Neural cell (in vitro differentiated cells): ENCODE results near the gene SEPTIN5. TPM values are rescaled to one million over a fixed set of nuclear protein-coding genes. Genes with fewer than 3 reads are reported as not detected.

Source experiments
- H2AFZ ChIP-seq: fragments of 200-600, 300-800 bp; sonication (generic), shearing (Covaris generic); 2 replicates; pipeline ENCODE4 v1.6.0; 2014; ENCODE audit warnings: low read depth, mild to moderate bottlenecking, antibody characterized with exemption, low read length, moderate library complexity
- H3F3A ChIP-seq: fragments of 200-600 bp; shearing (Covaris generic); 2 replicates; pipeline ENCODE4 v1.6.1; 2016; ENCODE audit warnings: mild to moderate bottlenecking, moderate library complexity, mixed read lengths, antibody characterized with exemption, low read length; ENCODE audit not compliant: insufficient read depth, poor library complexity, severe bottlenecking
- H3K27ac ChIP-seq: fragments of 200-600, 300-800 bp; sonication (generic), shearing (Covaris generic); 2 replicates; pipeline ENCODE4 v1.5.1; 2014; ENCODE audit warnings: mild to moderate bottlenecking, low read length, moderate library complexity
- H3K27me3 ChIP-seq: fragments of 300-800, 200-600 bp; sonication (generic), shearing (Covaris generic); 2 replicates; pipeline ENCODE4 v1.6.0; 2014; ENCODE audit warnings: mild to moderate bottlenecking, low read depth, low read length, moderate library complexity; ENCODE audit not compliant: insufficient read depth
- H3K36me3 ChIP-seq: fragments of 300-800, 200-600 bp; sonication (generic), shearing (Covaris generic); 2 replicates; pipeline ENCODE4 v1.5.1; 2014; ENCODE audit warnings: mild to moderate bottlenecking, antibody characterized with exemption, low read length, moderate library complexity; ENCODE audit not compliant: insufficient read depth
- H3K4me2 ChIP-seq: fragments of 300-800, 200-600 bp; sonication (generic), shearing (Covaris generic); 2 replicates; pipeline ENCODE4 v1.6.0; 2014; ENCODE audit warnings: mild to moderate bottlenecking, low read length
- H3K4me3 ChIP-seq: fragments of 300-800, 200-600 bp; sonication (generic), shearing (Covaris generic); 2 replicates; pipeline ENCODE4 v1.5.1; 2014; ENCODE audit warnings: mild to moderate bottlenecking, low read length, moderate library complexity
- H3K79me2 ChIP-seq: fragments of 200-600 bp; shearing (Covaris generic); replicated peaks from 2 replicates; pipeline ENCODE4 v1.6.0; 2014; ENCODE audit warnings: mild to moderate bottlenecking, low read length, moderate library complexity; ENCODE audit not compliant: insufficient read depth
- H3K9ac ChIP-seq: fragments of 300-800, 200-600 bp; sonication (generic), shearing (Covaris generic); 2 replicates; pipeline ENCODE4 v1.6.1; 2016; ENCODE audit warnings: mild to moderate bottlenecking, low read length, mixed read lengths
- H3K9me2 ChIP-seq: fragments of 200-600 bp; shearing (Covaris generic); 2 replicates; pipeline ENCODE4 v1.6.1; 2016; ENCODE audit warnings: mild to moderate bottlenecking, low read length, mixed read lengths; ENCODE audit not compliant: insufficient read depth
- H3K9me3 ChIP-seq: fragments of 200-600, 300-800 bp; sonication (generic), shearing (Covaris generic); 2 replicates; pipeline ENCODE4 v1.6.1; 2016; ENCODE audit warnings: mild to moderate bottlenecking, mixed run types, low read length, moderate library complexity, mixed read lengths
- H4K20me1 ChIP-seq: fragments of 200-600 bp; shearing (Covaris generic); 2 replicates; pipeline ENCODE4 v1.6.1; 2016; ENCODE audit warnings: mild to moderate bottlenecking, mixed run types; ENCODE audit not compliant: insufficient read depth
- EP300 ChIP-seq: fragments of 450-650 bp; conservative IDR thresholded peaks from 2 replicates; pipeline ENCODE4 v1.6.1; 2014; ENCODE audit warnings: antibody characterized with exemption, mild to moderate bottlenecking, moderate library complexity; ENCODE audit not compliant: poor library complexity, severe bottlenecking
- EZH2 ChIP-seq: fragments of 200-600, 300-800 bp; shearing (Covaris generic), sonication (generic); IDR thresholded peaks from 2 replicates; pipeline ENCODE4 v1.6.1; 2014; ENCODE audit warnings: antibody characterized with exemption, low read length, borderline replicate concordance, mild to moderate bottlenecking; ENCODE audit not compliant: insufficient read depth, poor library complexity, severe bottlenecking
- MXI1 ChIP-seq: fragments of 450-650 bp; conservative IDR thresholded peaks from 2 replicates; pipeline ENCODE4 v1.6.1; 2014; ENCODE audit warnings: antibody characterized with exemption, mild to moderate bottlenecking; ENCODE audit not compliant: poor library complexity, severe bottlenecking
- POLR2AphosphoS5 ChIP-seq: IDR thresholded peaks from 2 replicates; pipeline ENCODE4 v1.6.1; 2012
- RAD21 ChIP-seq: fragments of 450-650 bp; conservative IDR thresholded peaks from 2 replicates; pipeline ENCODE4 v1.6.1; 2014; ENCODE audit warnings: antibody characterized with exemption, mild to moderate bottlenecking, moderate library complexity
- SMC3 ChIP-seq: fragments of 450-650 bp; conservative IDR thresholded peaks from 2 replicates; pipeline ENCODE4 v1.6.1; 2014; ENCODE audit warnings: antibody characterized with exemption, mild to moderate bottlenecking, moderate library complexity; ENCODE audit not compliant: poor library complexity
- TAF1 ChIP-seq: IDR thresholded peaks from 2 replicates; pipeline ENCODE4 v1.6.1; 2012; ENCODE audit warnings: low read depth
- polyA plus RNA-seq: library from polyadenylated mRNA; depleted of rRNA; stranded (reverse); fragments of >200 nt; gene quantifications from 2 replicates; pipeline ENCODE4 v1.2.3, GENCODE V29; 2014
- TF ChIP-seq, protein P1 (sequence below): fragments of 450-650 bp; IDR thresholded peaks from 2 replicates; pipeline ENCODE4 v1.5.1; 2014; ENCODE audit warnings: antibody characterized with exemption, mild to moderate bottlenecking, moderate library complexity; ENCODE audit not compliant: poor library complexity, severe bottlenecking
- TF ChIP-seq, protein P2 (sequence below): IDR thresholded peaks from 2 replicates; pipeline ENCODE4 v1.6.1; 2012; ENCODE audit warnings: borderline replicate concordance

Gene SEPTIN5
- polyA plus RNA-seq, 1 donor from 2014 or later: 166 TPM

DNA sequence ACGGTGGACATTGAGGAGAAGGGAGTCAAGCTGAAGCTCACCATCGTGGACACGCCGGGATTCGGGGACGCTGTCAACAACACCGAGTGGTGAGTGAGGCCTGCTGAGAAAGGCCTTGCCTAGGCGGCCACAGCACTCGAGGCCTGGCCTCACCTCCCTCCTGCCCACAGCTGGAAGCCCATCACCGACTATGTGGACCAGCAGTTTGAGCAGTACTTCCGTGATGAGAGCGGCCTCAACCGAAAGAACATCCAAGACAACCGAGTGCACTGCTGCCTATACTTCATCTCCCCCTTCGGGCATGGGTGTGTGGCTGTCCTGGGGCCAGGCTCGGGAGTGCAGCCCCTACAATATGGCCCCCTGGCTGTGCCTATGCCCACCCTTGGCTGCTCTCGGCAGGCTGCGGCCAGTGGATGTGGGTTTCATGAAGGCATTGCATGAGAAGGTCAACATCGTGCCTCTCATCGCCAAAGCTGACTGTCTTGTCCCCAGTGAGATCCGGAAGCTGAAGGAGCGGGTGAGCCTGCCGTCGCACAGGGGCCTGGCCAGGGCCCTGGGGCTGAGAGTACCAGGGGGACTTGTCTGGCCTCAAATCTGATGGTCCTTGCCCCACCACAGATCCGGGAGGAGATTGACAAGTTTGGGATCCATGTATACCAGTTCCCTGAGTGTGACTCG, 6.0 kb downstream of the SEPTIN5 start:
- no peaks in the 10 kb centered on the region for H3K9me2 ChIP-seq
- no peaks in the 10 kb centered on the region for H3K9me3 ChIP-seq
- peaks cover 73% of the 10 kb centered on the region for H3K27me3 ChIP-seq
- peaks cover 2% of the 10 kb centered on the region for H3K79me2 ChIP-seq
- H4K20me1 ChIP-seq: peaks cover 53% of the 10 kb centered on the region
- peaks cover 14% of the 10 kb centered on the region for H3K36me3 ChIP-seq
- TF ChIP-seq RAD21: no peak
- TF ChIP-seq POLR2AphosphoS5: no peak
- TF ChIP-seq MXI1: no peak
- TF ChIP-seq SMC3: no peak
- no peak for TF ChIP-seq TAF1
- TF ChIP-seq, protein P1, sequence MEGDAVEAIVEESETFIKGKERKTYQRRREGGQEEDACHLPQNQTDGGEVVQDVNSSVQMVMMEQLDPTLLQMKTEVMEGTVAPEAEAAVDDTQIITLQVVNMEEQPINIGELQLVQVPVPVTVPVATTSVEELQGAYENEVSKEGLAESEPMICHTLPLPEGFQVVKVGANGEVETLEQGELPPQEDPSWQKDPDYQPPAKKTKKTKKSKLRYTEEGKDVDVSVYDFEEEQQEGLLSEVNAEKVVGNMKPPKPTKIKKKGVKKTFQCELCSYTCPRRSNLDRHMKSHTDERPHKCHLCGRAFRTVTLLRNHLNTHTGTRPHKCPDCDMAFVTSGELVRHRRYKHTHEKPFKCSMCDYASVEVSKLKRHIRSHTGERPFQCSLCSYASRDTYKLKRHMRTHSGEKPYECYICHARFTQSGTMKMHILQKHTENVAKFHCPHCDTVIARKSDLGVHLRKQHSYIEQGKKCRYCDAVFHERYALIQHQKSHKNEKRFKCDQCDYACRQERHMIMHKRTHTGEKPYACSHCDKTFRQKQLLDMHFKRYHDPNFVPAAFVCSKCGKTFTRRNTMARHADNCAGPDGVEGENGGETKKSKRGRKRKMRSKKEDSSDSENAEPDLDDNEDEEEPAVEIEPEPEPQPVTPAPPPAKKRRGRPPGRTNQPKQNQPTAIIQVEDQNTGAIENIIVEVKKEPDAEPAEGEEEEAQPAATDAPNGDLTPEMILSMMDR: no peak
- no peaks in the 10 kb centered on the region for H3F3A ChIP-seq
- H3K27ac ChIP-seq: no peak overlapping the region
- no peak overlapping the region for H3K4me2 ChIP-seq
- no peak overlapping the region for H3K9ac ChIP-seq
- H3K4me3 ChIP-seq: no peak overlapping the region
- no peak overlapping the region for H2AFZ ChIP-seq

DNA sequence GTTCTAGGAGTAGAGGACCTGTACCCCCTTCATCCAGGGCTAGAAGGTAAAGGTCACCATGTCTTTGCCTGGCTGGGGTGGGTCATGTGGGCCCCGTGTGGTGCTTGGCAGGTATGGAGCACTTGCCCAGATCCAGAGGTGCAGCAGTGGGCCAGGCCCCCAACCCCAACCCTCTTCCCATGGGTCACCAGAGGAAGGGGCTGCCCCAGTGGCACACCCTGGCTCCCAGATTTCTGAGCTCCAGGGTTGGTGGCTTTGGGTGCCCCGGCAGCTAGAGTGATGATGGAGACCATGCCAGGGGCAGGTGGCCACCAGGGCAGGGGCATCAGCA, 6.7 kb downstream of the SEPTIN5 start:
- TF ChIP-seq RAD21 (no peak), MXI1 (no peak), POLR2AphosphoS5 (no peak), TAF1 (no peak), SMC3 (no peak), EZH2 (no peak), EP300 (no peak)
- TF ChIP-seq, protein P1: no peak
- TF ChIP-seq, protein P2, sequence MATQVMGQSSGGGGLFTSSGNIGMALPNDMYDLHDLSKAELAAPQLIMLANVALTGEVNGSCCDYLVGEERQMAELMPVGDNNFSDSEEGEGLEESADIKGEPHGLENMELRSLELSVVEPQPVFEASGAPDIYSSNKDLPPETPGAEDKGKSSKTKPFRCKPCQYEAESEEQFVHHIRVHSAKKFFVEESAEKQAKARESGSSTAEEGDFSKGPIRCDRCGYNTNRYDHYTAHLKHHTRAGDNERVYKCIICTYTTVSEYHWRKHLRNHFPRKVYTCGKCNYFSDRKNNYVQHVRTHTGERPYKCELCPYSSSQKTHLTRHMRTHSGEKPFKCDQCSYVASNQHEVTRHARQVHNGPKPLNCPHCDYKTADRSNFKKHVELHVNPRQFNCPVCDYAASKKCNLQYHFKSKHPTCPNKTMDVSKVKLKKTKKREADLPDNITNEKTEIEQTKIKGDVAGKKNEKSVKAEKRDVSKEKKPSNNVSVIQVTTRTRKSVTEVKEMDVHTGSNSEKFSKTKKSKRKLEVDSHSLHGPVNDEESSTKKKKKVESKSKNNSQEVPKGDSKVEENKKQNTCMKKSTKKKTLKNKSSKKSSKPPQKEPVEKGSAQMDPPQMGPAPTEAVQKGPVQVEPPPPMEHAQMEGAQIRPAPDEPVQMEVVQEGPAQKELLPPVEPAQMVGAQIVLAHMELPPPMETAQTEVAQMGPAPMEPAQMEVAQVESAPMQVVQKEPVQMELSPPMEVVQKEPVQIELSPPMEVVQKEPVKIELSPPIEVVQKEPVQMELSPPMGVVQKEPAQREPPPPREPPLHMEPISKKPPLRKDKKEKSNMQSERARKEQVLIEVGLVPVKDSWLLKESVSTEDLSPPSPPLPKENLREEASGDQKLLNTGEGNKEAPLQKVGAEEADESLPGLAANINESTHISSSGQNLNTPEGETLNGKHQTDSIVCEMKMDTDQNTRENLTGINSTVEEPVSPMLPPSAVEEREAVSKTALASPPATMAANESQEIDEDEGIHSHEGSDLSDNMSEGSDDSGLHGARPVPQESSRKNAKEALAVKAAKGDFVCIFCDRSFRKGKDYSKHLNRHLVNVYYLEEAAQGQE: no peak
- Histone ChIP-seq H3K9me3 (no peaks in the 10 kb centered on the region), H3K27ac (no peak overlapping the region), H2AFZ (no peak overlapping the region), H3K79me2 (no peaks in the 10 kb centered on the region), H4K20me1 (peaks cover 53% of the 10 kb centered on the region), H3K9ac (no peak overlapping the region), H3K27me3 (peaks cover 80% of the 10 kb centered on the region), H3K36me3 (peaks cover 14% of the 10 kb centered on the region), H3K4me2 (no peak overlapping the region), H3F3A (no peaks in the 10 kb centered on the region), H3K4me3 (no peak overlapping the region), H3K9me2 (no peaks in the 10 kb centered on the region)
